Body of pancreas (tissue), 4 donors: ENCODE measurements around the gene RAB6D.

ENCODE experiments used
- POLR2A ChIP-seq, 3 donors: fragments of 450-650 bp; IDR thresholded peaks; one replicate each; pipeline ENCODE4 v1.6.1; 2016; ENCODE audit warnings: antibody characterized with exemption in 3 of 3, mild to moderate bottlenecking in 2 of 3
- TF ChIP-seq, protein P1 (sequence below), 7 experiments: fragments of 450-650 bp in 4 of 7; fragments of 200-600 bp in 3 of 7; sonication (generic) in 3 of 7; IDR thresholded peaks; one replicate each; pipeline ENCODE4 v1.5.1; 2016 to 2019; ENCODE audit warnings: antibody characterized with exemption in 7 of 7

DNA sequence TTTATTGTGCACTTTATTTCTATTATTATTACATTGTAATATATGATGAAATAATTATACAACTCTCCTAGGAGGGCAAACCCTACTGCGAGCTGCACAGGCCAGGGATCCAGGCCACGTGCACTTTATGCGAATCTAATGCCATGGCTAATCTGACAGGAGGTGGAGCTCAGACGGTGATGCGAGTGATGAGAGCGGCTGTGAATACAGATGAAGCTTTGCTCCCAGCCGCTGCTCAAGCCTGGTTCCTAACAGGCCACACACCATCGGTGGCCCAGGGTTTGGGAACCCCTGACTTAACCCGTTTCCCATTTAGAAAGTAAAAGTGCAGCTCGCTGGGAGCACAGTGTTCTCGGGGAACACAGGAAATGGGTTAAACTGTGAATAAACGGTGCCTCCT is 40.8 kb upstream of the RAB6D start:
- TF ChIP-seq, protein P1, sequence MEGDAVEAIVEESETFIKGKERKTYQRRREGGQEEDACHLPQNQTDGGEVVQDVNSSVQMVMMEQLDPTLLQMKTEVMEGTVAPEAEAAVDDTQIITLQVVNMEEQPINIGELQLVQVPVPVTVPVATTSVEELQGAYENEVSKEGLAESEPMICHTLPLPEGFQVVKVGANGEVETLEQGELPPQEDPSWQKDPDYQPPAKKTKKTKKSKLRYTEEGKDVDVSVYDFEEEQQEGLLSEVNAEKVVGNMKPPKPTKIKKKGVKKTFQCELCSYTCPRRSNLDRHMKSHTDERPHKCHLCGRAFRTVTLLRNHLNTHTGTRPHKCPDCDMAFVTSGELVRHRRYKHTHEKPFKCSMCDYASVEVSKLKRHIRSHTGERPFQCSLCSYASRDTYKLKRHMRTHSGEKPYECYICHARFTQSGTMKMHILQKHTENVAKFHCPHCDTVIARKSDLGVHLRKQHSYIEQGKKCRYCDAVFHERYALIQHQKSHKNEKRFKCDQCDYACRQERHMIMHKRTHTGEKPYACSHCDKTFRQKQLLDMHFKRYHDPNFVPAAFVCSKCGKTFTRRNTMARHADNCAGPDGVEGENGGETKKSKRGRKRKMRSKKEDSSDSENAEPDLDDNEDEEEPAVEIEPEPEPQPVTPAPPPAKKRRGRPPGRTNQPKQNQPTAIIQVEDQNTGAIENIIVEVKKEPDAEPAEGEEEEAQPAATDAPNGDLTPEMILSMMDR (IDR thresholded peaks at IDR 0.05): no peak
- no peak for TF ChIP-seq POLR2A (IDR thresholded peaks at IDR 0.05)
